Keratinocyte (primary cell): ENCODE results near the gene EDA. TPM values are rescaled to one million over a fixed set of nuclear protein-coding genes. Genes with fewer than 3 reads are reported as not detected.

ENCODE experiments used
- DNase-seq: peaks from one replicate; pipeline ENCODE4 v3.0.0-alpha.2; 2011; ENCODE audit warnings: low read depth, missing footprints, low spot score
- FAIRE-seq: peaks from 2 replicates; lab custom pipeline; 2011; peaks lifted over from hg19 to GRCh38; lab: Jason Lieb, UNC
- H2AFZ ChIP-seq: 2 replicates; pipeline ENCODE4 v1.6.0; 2012; ENCODE audit warnings: low read length, control low read depth, inconsistent platforms; ENCODE audit not compliant: control insufficient read depth
- H3K27ac ChIP-seq: 2 replicates; pipeline ENCODE4 v1.5.1; 2011; ENCODE audit warnings: low read length; ENCODE audit not compliant: control insufficient read depth, insufficient read depth
- H3K27me3 ChIP-seq: 3 replicates; pipeline ENCODE4 v1.6.0; 2011; ENCODE audit warnings: low read length; ENCODE audit not compliant: control insufficient read depth, insufficient read depth; ENCODE audit errors: extremely low read depth
- H3K36me3 ChIP-seq, 2 experiments: 2 replicates in 1 of 2; 3 replicates in 1 of 2; pipeline ENCODE4 v1.5.1; 2011; ENCODE audit warnings: low read length in 2 of 2, mild to moderate bottlenecking in 1 of 2; ENCODE audit not compliant: control insufficient read depth in 2 of 2, insufficient read depth in 2 of 2; ENCODE audit errors: extremely low read depth in 1 of 2
- H3K4me1 ChIP-seq: 3 replicates; pipeline ENCODE4 v1.5.1; 2011; ENCODE audit warnings: low read length; ENCODE audit not compliant: control insufficient read depth, insufficient read depth; ENCODE audit errors: extremely low read depth
- H3K4me2 ChIP-seq: 3 replicates; pipeline ENCODE4 v1.6.0; 2011; ENCODE audit warnings: low read depth, low read length; ENCODE audit not compliant: control insufficient read depth, insufficient read depth; ENCODE audit errors: extremely low read depth
- H3K4me3 ChIP-seq, 3 experiments: fragments of 200-600 bp in 1 of 3; sonication (generic) in 1 of 3; 2 replicates in 2 of 3; 3 replicates in 1 of 3; pipeline ENCODE4 v1.5.1; 2011 to 2016; ENCODE audit warnings: low read length in 3 of 3, mild to moderate bottlenecking in 3 of 3, control low read depth in 2 of 3, inconsistent platforms in 1 of 3, low read depth in 1 of 3, mixed read lengths in 1 of 3, mixed run types in 1 of 3, moderate library complexity in 1 of 3; ENCODE audit not compliant: control insufficient read depth in 2 of 3, insufficient read depth in 2 of 3; ENCODE audit errors: extremely low read depth in 1 of 3
- H3K79me2 ChIP-seq: 2 replicates; pipeline ENCODE4 v1.6.0; 2012; ENCODE audit warnings: low read length; ENCODE audit not compliant: control insufficient read depth, insufficient read depth
- H3K9ac ChIP-seq: 3 replicates; pipeline ENCODE4 v1.6.0; 2011; ENCODE audit warnings: low read length; ENCODE audit not compliant: control insufficient read depth, insufficient read depth; ENCODE audit errors: extremely low read depth
- H3K9me1 ChIP-seq: 3 replicates; pipeline ENCODE4 v1.6.0; 2011; ENCODE audit warnings: low read length; ENCODE audit not compliant: control insufficient read depth, insufficient read depth; ENCODE audit errors: extremely low read depth
- H3K9me3 ChIP-seq: 2 replicates; pipeline ENCODE4 v1.5.1; 2012; ENCODE audit warnings: low read depth, low read length; ENCODE audit not compliant: control insufficient read depth
- H4K20me1 ChIP-seq: 3 replicates; pipeline ENCODE4 v1.6.0; 2011; ENCODE audit warnings: low read length; ENCODE audit not compliant: control insufficient read depth, insufficient read depth; ENCODE audit errors: extremely low read depth
- EZH2 ChIP-seq: IDR thresholded peaks from one replicate; pipeline ENCODE4 v1.6.1; 2012; ENCODE audit warnings: inconsistent platforms, mild to moderate bottlenecking, low read length, moderate library complexity
- dilution Hi-C: fragments of 300-500 bp; cut with MboI; formaldehyde crosslinking; loops from one replicate; pipeline ENCODE4 v1.7.0; 2020; ENCODE audit warnings: low sequenced_read_pairs; ENCODE audit not compliant: extremely low pct_ligation_motif_present
- polyA plus RNA-seq, 5 experiments: library from polyadenylated mRNA; depleted of rRNA in 3 of 5; stranded (reverse) in 3 of 5; stranded (forward) in 1 of 5; unstranded in 1 of 5; fragments of >200 nt; gene quantifications; 1 replicate in 1 of 5; 2 replicates in 3 of 5; 3 replicates in 1 of 5; pipeline versions ENCODE4 v1.2.1 to v1.2.3, GENCODE V29; 2011 to 2012; ENCODE audit warnings: missing spikeins in 2 of 5, low read depth in 1 of 5, low replicate concordance in 1 of 5
- TF ChIP-seq, protein P1 (sequence below), 3 experiments: IDR thresholded peaks in 1 of 3; conservative IDR thresholded peaks in 1 of 3; optimal IDR thresholded peaks in 1 of 3; 2 replicates in 2 of 3; 3 replicates in 1 of 3; pipeline versions ENCODE3 to v1.5.1; 2011; ENCODE audit warnings: low read length in 3 of 3, mild to moderate bottlenecking in 3 of 3, moderate library complexity in 2 of 3, control low read depth in 1 of 3, inconsistent platforms in 1 of 3; ENCODE audit not compliant: insufficient read depth in 2 of 3; ENCODE audit errors: extremely low read depth in 1 of 3

The EDA gene
- polyA plus RNA-seq, 1 donor (not counting 4 experiments of a cell fraction or from before 2014, with no cell fraction given), result 0.75 TPM

GRCh38 chrX:69991685-69992084 lies 375.8 kb downstream of the EDA start:
- Histone ChIP-seq H3K36me3 (no peaks in the 10 kb centered on the region), H3K4me1 (no peaks in the 10 kb centered on the region), H3K9me3 (no peaks in the 10 kb centered on the region), H3K4me3 (no peak overlapping the region), H3K9ac (no peak overlapping the region), H4K20me1 (no peaks in the 10 kb centered on the region), H2AFZ (no peak overlapping the region), H3K27ac (no peak overlapping the region), H3K9me1 (no peaks in the 10 kb centered on the region), H3K79me2 (no peaks in the 10 kb centered on the region), H3K27me3 (no peaks in the 10 kb centered on the region), H3K4me2 (no peak overlapping the region)
- TF ChIP-seq, protein P1, sequence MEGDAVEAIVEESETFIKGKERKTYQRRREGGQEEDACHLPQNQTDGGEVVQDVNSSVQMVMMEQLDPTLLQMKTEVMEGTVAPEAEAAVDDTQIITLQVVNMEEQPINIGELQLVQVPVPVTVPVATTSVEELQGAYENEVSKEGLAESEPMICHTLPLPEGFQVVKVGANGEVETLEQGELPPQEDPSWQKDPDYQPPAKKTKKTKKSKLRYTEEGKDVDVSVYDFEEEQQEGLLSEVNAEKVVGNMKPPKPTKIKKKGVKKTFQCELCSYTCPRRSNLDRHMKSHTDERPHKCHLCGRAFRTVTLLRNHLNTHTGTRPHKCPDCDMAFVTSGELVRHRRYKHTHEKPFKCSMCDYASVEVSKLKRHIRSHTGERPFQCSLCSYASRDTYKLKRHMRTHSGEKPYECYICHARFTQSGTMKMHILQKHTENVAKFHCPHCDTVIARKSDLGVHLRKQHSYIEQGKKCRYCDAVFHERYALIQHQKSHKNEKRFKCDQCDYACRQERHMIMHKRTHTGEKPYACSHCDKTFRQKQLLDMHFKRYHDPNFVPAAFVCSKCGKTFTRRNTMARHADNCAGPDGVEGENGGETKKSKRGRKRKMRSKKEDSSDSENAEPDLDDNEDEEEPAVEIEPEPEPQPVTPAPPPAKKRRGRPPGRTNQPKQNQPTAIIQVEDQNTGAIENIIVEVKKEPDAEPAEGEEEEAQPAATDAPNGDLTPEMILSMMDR (optimal IDR thresholded peaks at IDR 0.05 in 1 of 3, IDR thresholded peaks at IDR 0.05 in 1 of 3, conservative IDR thresholded peaks at IDR 0.05 in 1 of 3; ENCODE audit: extremely low read depth in 1 of 3, insufficient read depth in 2 of 3, low read length in 3 of 3), result no peak
- TF ChIP-seq EZH2, result no peak
- dilution Hi-C loops, result no loop called here
- DNase-seq (no peak), FAIRE-seq (no peak)

- no peak for TF ChIP-seq EZH2
- TF ChIP-seq, protein P1 (optimal IDR thresholded peaks at IDR 0.05 in 1 of 3, IDR thresholded peaks at IDR 0.05 in 1 of 3, conservative IDR thresholded peaks at IDR 0.05 in 1 of 3; ENCODE audit: extremely low read depth in 1 of 3, insufficient read depth in 2 of 3, low read length in 3 of 3), result no peak
- Histone ChIP-seq H3K9ac (no peak overlapping the region), H3K9me3 (no peaks in the 10 kb centered on the region), H3K27ac (no peak overlapping the region), H3K9me1 (no peaks in the 10 kb centered on the region), H3K79me2 (no peaks in the 10 kb centered on the region), H4K20me1 (no peaks in the 10 kb centered on the region), H3K4me1 (no peaks in the 10 kb centered on the region), H3K4me2 (no peak overlapping the region), H3K27me3 (no peaks in the 10 kb centered on the region), H2AFZ (no peak overlapping the region), H3K36me3 (no peaks in the 10 kb centered on the region), H3K4me3 (no peak overlapping the region)
- no peak for FAIRE-seq
- no peak for DNase-seq
- dilution Hi-C loops, result no loop called here
These were observed 377.6 kb downstream of the EDA start for GRCh38 chrX:69993494-69993893.
